HFFc6 (cell line): Measurements from ENCODE around the gene FBN3. TPM values are rescaled to one million over a fixed set of nuclear protein-coding genes. Genes with fewer than 3 reads are reported as not detected.

Experiments used
- DNase-seq: peaks from one replicate; pipeline ENCODE4 v3.0.0-alpha.2; 2018
- H3K27ac Mint-ChIP-seq: 2 replicates; pipeline ENCODE4 v1.8.0; 2020; ENCODE audit warnings: mild to moderate bottlenecking, mixed read lengths
- H3K27me3 Mint-ChIP-seq: 2 replicates; pipeline ENCODE4 v1.8.0; 2021; ENCODE audit warnings: mild to moderate bottlenecking, moderate library complexity, mixed read lengths; ENCODE audit not compliant: insufficient read depth
- H3K36me3 Mint-ChIP-seq: 2 replicates; pipeline ENCODE4 v1.8.0; 2021; ENCODE audit warnings: low read depth, mixed read lengths
- H3K4me1 Mint-ChIP-seq: 2 replicates; pipeline ENCODE4 v1.8.0; 2020; ENCODE audit warnings: low read depth, mixed read lengths
- H3K4me3 Mint-ChIP-seq: 2 replicates; pipeline ENCODE4 v1.8.0; 2020; ENCODE audit warnings: mild to moderate bottlenecking, moderate library complexity, mixed read lengths
- H3K9me3 Mint-ChIP-seq: 2 replicates; pipeline ENCODE4 v1.8.0; 2020; ENCODE audit warnings: mild to moderate bottlenecking, mixed read lengths
- total RNA-seq, 6 experiments: library from RNA; stranded (reverse); fragmentation: NEBNext Ultra II Directional; extraction: Animal tissue kit (Norgen Biotek cat#: 25700); gene quantifications; 2 replicates in 1 of 6; 3 replicates in 5 of 6; pipeline ENCODE4 v1.2.3, GENCODE V29; 2021
- TF ChIP-seq, protein P1 (sequence below): fragments of 200-600 bp; sonication (generic); IDR thresholded peaks from 2 replicates; pipeline ENCODE4 v1.5.0; 2021; ENCODE audit warnings: antibody characterized with exemption, mild to moderate bottlenecking

Gene FBN3
- total RNA-seq, 6 experiments from 2014 or later, result not detected

DNA sequence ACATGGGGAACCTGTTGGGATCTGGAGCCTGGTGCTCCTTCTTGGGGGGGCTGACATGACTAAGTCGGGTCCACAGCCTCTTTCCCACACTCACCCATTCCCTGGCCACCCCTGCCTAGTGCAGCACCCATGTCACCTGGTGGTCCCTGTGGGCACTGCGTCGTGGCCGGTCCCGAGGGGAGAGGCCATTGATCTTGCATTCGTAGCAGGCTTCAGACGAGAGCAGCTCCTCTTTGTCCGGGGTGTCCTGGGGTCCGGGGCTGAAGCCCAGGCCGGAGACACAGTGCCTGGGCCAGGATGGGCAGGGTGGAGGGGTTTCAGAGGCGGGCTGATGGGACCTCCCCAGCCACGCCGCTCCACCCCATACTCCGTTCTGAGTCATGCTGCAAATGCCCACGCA is 77.5 kb downstream of the FBN3 start:
- Mint-ChIP-seq H3K27me3 (peaks cover 9% of the 10 kb centered on the region), H3K36me3 (no peaks in the 10 kb centered on the region; the same call in 1 of the 2 replicates), H3K9me3 (peaks cover 32% of the 10 kb centered on the region), H3K4me3 (no peak overlapping the region), H3K27ac (no peak overlapping the region), H3K4me1 (no peaks in the 10 kb centered on the region)
- no peak for DNase-seq
- TF ChIP-seq, protein P1, sequence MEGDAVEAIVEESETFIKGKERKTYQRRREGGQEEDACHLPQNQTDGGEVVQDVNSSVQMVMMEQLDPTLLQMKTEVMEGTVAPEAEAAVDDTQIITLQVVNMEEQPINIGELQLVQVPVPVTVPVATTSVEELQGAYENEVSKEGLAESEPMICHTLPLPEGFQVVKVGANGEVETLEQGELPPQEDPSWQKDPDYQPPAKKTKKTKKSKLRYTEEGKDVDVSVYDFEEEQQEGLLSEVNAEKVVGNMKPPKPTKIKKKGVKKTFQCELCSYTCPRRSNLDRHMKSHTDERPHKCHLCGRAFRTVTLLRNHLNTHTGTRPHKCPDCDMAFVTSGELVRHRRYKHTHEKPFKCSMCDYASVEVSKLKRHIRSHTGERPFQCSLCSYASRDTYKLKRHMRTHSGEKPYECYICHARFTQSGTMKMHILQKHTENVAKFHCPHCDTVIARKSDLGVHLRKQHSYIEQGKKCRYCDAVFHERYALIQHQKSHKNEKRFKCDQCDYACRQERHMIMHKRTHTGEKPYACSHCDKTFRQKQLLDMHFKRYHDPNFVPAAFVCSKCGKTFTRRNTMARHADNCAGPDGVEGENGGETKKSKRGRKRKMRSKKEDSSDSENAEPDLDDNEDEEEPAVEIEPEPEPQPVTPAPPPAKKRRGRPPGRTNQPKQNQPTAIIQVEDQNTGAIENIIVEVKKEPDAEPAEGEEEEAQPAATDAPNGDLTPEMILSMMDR, result no peak

DNA sequence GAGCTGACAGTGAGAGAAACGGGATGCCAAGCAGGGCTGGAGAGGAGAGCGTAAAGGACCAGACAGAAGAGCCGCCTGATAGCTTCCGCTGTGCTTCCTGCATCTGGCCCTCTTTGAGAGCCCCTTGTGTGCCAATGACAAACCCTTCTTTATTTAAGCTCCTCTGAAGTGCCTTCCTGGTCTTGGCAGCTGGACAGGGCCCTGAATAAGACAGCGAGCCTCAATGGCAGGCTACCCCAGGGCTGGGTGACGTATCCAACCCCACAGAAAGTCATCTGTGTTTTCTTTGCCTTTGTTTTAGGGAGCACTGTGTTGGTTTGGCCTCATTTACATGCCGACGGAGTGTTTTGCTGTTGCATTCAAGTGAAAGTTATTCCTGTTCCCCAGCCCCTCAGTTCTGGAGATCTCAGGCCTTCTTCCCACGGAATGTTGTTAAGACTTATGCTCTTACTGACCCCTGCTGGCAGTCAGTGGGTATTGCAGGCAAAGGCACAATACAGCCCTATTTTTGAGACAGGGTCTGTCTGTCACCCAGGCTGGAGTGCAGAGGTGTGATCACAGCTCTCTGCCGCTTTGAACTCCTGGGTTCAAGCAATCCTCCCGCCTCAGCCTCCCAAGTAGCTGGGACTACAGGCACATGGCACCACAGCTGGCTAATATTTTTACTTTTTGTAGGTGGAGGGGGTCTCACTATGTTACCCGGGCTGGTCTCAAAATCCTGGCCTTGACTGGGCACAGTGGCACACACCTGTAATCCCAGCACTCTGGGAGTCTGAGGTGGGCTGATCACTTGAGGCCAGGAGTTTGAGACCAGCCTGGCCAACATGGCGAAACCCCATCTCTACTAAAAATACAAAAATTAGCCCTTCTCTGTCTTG is 80.1 kb downstream of the FBN3 start:
- no peak for DNase-seq
- Mint-ChIP-seq H3K27ac (no peak overlapping the region), H3K27me3 (peaks cover 9% of the 10 kb centered on the region), H3K4me1 (no peaks in the 10 kb centered on the region), H3K4me3 (no peak overlapping the region), H3K36me3 (no peaks in the 10 kb centered on the region; the same call in 1 of the 2 replicates), H3K9me3 (peaks cover 31% of the 10 kb centered on the region)
- TF ChIP-seq, protein P1, result peak; percentile 81

DNA sequence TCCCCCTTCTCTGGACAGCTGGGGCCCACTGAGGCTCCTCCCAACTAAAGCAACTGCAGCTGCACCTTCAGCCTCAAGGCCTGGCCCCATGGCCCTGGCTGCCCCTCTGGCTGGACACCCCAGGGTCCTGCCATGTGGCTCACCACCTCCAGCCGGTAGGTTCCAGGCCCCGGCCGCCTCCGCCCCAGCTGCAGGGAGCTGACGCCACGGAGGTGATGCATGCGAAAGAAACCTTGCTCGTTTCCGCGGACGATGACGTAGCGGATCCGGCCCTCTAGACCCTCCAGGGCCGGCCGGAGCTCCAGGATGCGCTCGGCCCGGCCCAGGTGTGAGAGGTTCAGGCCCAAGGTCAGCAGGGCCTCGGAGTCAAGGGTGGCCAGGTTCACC is 83.5 kb downstream of the FBN3 start:
- Mint-ChIP-seq H3K4me1 (no peaks in the 10 kb centered on the region), H3K36me3 (no peaks in the 10 kb centered on the region; the same call in 1 of the 2 replicates), H3K27ac (no peak overlapping the region), H3K9me3 (peaks cover 22% of the 10 kb centered on the region), H3K4me3 (no peak overlapping the region), H3K27me3 (peaks cover 12% of the 10 kb centered on the region)
- TF ChIP-seq, protein P1, result no peak
- no peak for DNase-seq

DNA sequence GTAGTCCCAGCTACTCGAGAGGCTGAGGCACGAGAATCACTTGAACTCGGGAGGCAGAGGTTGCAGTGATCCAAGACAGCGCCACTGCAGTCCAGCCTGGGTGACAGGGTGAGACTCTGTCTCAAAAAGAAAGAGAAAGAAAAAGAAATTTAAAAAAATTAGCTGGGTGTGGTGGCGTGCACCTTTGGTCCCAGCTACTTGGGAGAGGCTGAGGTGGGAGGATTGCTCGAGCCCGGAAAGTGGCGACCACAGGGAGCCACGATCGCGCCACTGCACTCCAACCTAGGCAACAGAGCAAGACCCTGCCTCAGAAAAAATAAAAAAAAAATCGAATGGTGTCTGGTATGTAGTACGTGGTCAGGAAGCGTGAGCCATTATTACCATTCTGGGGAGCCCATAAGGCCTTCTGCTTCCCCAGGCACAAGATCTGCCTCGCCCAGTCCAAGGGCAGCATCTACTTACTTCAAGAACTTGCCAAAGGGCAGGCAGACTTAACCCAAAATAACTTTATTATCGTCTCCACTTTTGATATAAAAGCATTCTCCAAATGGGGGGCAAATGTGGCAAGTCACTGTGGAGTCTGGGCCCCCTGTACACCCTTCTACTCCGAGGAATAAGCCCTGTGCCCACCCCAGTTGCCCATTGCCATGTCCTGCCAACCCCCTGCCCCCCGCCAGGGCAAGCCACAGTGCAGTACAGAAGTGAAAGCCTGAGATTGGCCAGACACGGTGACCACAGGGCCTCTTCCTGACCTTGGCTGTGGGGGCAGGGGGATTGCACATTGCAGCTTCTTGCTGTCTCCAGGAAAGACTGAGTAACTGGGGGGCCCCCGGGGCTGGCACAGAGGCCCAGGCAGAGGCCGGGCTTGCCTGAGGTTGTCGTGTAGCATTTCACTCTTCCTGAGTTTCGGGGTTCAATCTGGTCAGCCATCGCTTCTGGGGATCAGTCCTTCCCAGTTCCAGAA is 84.2 kb downstream of the FBN3 start:
- H3K4me3 Mint-ChIP-seq, result no peak overlapping the region
- no peaks in the 10 kb centered on the region for H3K4me1 Mint-ChIP-seq
- TF ChIP-seq, protein P1, result no peak
- H3K9me3 Mint-ChIP-seq, result peaks cover 19% of the 10 kb centered on the region
- H3K27ac Mint-ChIP-seq, result no peak overlapping the region
- H3K36me3 Mint-ChIP-seq, result no peaks in the 10 kb centered on the region; the same call in 1 of the 2 replicates
- no peak for DNase-seq
- peaks cover 15% of the 10 kb centered on the region for H3K27me3 Mint-ChIP-seq

DNA sequence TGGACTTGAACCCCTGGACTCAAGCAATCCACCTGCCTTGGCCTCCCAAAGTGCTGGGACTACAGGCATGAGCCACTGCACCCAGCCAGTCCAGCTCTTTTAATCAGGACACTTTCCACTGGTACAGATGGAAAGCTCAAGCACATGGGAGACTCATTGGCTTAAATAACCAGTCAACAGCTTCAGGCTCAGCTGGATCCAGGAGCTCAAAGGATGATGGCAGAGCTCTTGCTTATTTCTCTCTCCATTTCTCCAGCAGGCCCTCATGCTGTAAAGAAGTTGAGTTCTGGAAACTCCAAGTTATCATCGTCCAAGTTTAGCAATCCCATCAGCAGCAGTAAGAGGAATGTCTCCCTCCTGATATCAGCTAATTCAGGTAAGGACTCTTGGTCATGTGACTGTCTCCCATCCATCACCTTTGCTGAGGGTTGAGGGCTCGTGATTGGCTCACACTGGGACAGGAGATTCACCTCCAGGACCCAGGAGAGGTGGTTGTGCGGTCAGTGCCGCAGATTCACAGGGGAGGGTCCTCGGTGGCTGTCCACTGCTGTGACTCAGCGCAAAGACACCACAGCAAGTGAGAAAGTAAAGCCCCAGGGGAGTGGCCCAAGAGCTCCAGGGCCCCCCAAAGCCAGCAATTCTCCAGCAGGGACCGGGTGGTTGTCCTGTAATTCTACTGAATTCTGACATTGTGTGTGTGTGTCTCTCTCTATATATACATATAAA is 91.7 kb downstream of the FBN3 start:
- no peaks in the 10 kb centered on the region for H3K4me1 Mint-ChIP-seq
- DNase-seq, result no peak
- no peak overlapping the region for H3K27ac Mint-ChIP-seq
- H3K36me3 Mint-ChIP-seq, result no peaks in the 10 kb centered on the region
- H3K4me3 Mint-ChIP-seq, result no peak overlapping the region
- H3K9me3 Mint-ChIP-seq, result no peaks in the 10 kb centered on the region
- TF ChIP-seq, protein P1, result no peak
- H3K27me3 Mint-ChIP-seq, result peaks cover 11% of the 10 kb centered on the region
